Kidney (tissue), 14 donors: ENCODE measurements around the gene OR5K1. TPM values are rescaled to one million over a fixed set of nuclear protein-coding genes. Genes with fewer than 3 reads are reported as not detected.
A peak's percentile ranks its signal among the peaks of the same experiment; 100 is the strongest.

ENCODE experiments used
- DNase-seq, 5 donors: peaks; one replicate each; pipeline ENCODE4 v3.0.0-alpha.2; 2013 to 2020
- FAIRE-seq: peaks from 2 replicates; lab custom pipeline; 2012; peaks lifted over from hg19 to GRCh38; lab: Jason Lieb, UNC
- H3K27ac ChIP-seq, 2 donors: one replicate each; pipeline ENCODE4 v1.7.0; 2013; ENCODE audit warnings: low read depth in 2 of 2, low read length in 2 of 2, inconsistent platforms in 1 of 2
- H3K27me3 ChIP-seq: one replicate; pipeline ENCODE4 v1.7.1; 2013; ENCODE audit warnings: low read length, inconsistent platforms; ENCODE audit not compliant: control insufficient read depth, insufficient read depth
- H3K36me3 ChIP-seq, 3 donors: one replicate each; pipeline versions ENCODE4 v1.7.0 to v1.7.1; 2013; ENCODE audit warnings: low read length in 3 of 3, control low read depth in 1 of 3, inconsistent platforms in 1 of 3; ENCODE audit not compliant: insufficient read depth in 3 of 3, control insufficient read depth in 2 of 3
- H3K4me1 ChIP-seq, 3 donors: one replicate each; pipeline versions ENCODE4 v1.7.0 to v1.7.1; 2013; ENCODE audit warnings: low read length in 3 of 3, inconsistent platforms in 1 of 3, low read depth in 1 of 3; ENCODE audit not compliant: control insufficient read depth in 2 of 3, insufficient read depth in 2 of 3
- H3K4me3 ChIP-seq, 3 donors: one replicate each; pipeline versions ENCODE4 v1.7.0 to v1.8.1; 2013; ENCODE audit warnings: low read length in 3 of 3, control low read depth in 1 of 3, inconsistent platforms in 1 of 3
- H3K9ac ChIP-seq, 3 donors: one replicate each; pipeline versions ENCODE4 v1.7.0 to v1.7.1; 2013; ENCODE audit warnings: low read length in 3 of 3, control low read depth in 1 of 3, inconsistent platforms in 1 of 3
- H3K9me3 ChIP-seq, 3 donors: one replicate each; pipeline versions ENCODE4 v1.7.0 to v1.7.1; 2013; ENCODE audit warnings: low read length in 3 of 3, control low read depth in 1 of 3, inconsistent platforms in 1 of 3; ENCODE audit not compliant: control insufficient read depth in 2 of 3, insufficient read depth in 1 of 3
- CTCF ChIP-seq: IDR thresholded peaks from 3 replicates; pipeline ENCODE4 v1.5.1; 2012; ENCODE audit warnings: mild to moderate bottlenecking, moderate library complexity, borderline replicate concordance; ENCODE audit not compliant: insufficient read depth; ENCODE audit errors: extremely low read depth
- intact Hi-C: fragments of 100-400 bp; cut with DNase I; formaldehyde crosslinking; loops from one replicate; pipeline ENCODE4 v1.11.1; 2022
- polyA plus RNA-seq: library from polyadenylated mRNA; stranded (reverse); fragments of 350-450 nt; fragmentation: Illumina TruSeq; extraction: RNeasy Lipid Tissue Mini Kit (QIAGEN cat#74804); gene quantifications from one replicate; pipeline ENCODE4 v1.2.3, GENCODE V29; 2014; ENCODE audit warnings: low read depth, low replicate concordance; ENCODE audit not compliant: insufficient read depth
- total RNA-seq: library from RNA; stranded (reverse); fragmentation: NEBNext Ultra II Directional; extraction: Animal tissue kit (Norgen Biotek cat#: 25700); gene quantifications from one replicate; pipeline ENCODE4 v1.2.1, GENCODE V29; 2021
- donor health status: control.
- donor health status: control.
- donor health status: control.
- donor health status: control.
- donor health status: control.
- donor health status: DM: yes; HTN: yes; CAD: no.
- donor health status: Normal renal cell carcinoma (clear cell type).

OR5K1 gene
- total and polyA plus RNA-seq, 2 donors from 2014 or later: not detected

- FAIRE-seq (no peak), DNase-seq (no peak)
- Histone ChIP-seq H3K4me1 (no peaks in the 10 kb centered on the region), H3K9ac (no peak overlapping the region), H3K9me3 (no peaks in the 10 kb centered on the region), H3K27me3 (no peaks in the 10 kb centered on the region), H3K27ac (no peak overlapping the region), H3K4me3 (no peak overlapping the region), H3K36me3 (no peaks in the 10 kb centered on the region)
- intact Hi-C loops: no loop called here
- no peak for TF ChIP-seq CTCF
These were observed 12.6 kb upstream of the OR5K1 start for GRCh38 chr3:98450372-98450771.

GRCh38 chr3:98453827-98454226 lies 9.2 kb upstream of the OR5K1 start:
- Histone ChIP-seq H3K9ac (no peak overlapping the region), H3K4me3 (no peak overlapping the region), H3K27ac (no peak overlapping the region), H3K4me1 (no peaks in the 10 kb centered on the region), H3K9me3 (no peaks in the 10 kb centered on the region), H3K27me3 (no peaks in the 10 kb centered on the region), H3K36me3 (no peaks in the 10 kb centered on the region)
- intact Hi-C loops: no loop called here
- DNase-seq (no peak), FAIRE-seq (peak; percentile 27)
- TF ChIP-seq CTCF: no peak

- FAIRE-seq: no peak
These were observed 8.1 kb upstream of the OR5K1 start for GRCh38 chr3:98454929-98455328.

More at GRCh38 chr3:98454929-98455328, 8.1 kb upstream of the OR5K1 start:
- Histone ChIP-seq H3K4me3 (no peak overlapping the region), H3K9me3 (no peaks in the 10 kb centered on the region), H3K4me1 (no peaks in the 10 kb centered on the region), H3K27me3 (no peaks in the 10 kb centered on the region), H3K27ac (no peak overlapping the region), H3K9ac (no peak overlapping the region), H3K36me3 (no peaks in the 10 kb centered on the region)
- intact Hi-C loops: no loop called here
- TF ChIP-seq CTCF: no peak
- DNase-seq: no peak
